Neural progenitor cell (in vitro differentiated cells): ENCODE data around the gene RABGGTA. TPM values are rescaled to one million over a fixed set of nuclear protein-coding genes. Genes with fewer than 3 reads are reported as not detected.

ENCODE experiments used
- DNase-seq: peaks from one replicate; pipeline ENCODE4 v3.0.0-alpha.2; 2016; ENCODE audit warnings: low spot score
- H2AFZ ChIP-seq: fragments of 200-600 bp; sonication (generic); replicated peaks from 2 replicates; pipeline ENCODE4 v1.6.1; 2016; ENCODE audit warnings: antibody characterized with exemption
- H3F3A ChIP-seq: fragments of 200-600 bp; sonication (generic); 2 replicates; pipeline ENCODE4 v1.6.1; 2016; ENCODE audit warnings: antibody characterized with exemption, low read depth
- H3K27ac ChIP-seq: fragments of 200-600 bp; sonication (generic); 2 replicates; pipeline ENCODE4 v1.5.1; 2016; ENCODE audit warnings: mild to moderate bottlenecking
- H3K27me3 ChIP-seq: fragments of 200-600 bp; sonication (generic); 2 replicates; pipeline ENCODE4 v1.6.1; 2016; ENCODE audit warnings: mild to moderate bottlenecking, moderate library complexity
- H3K36me3 ChIP-seq: fragments of 200-600 bp; sonication (generic); 2 replicates; pipeline ENCODE4 v1.5.1; 2016
- H3K4me1 ChIP-seq: fragments of 200-600 bp; sonication (generic); 2 replicates; pipeline ENCODE4 v1.6.1; 2016; ENCODE audit warnings: mixed run types
- H3K4me2 ChIP-seq: fragments of 200-600 bp; sonication (generic); 2 replicates; pipeline ENCODE4 v1.6.1; 2016
- H3K4me3 ChIP-seq: fragments of 200-600 bp; sonication (generic); 2 replicates; pipeline ENCODE4 v1.5.1; 2016
- H3K79me2 ChIP-seq: fragments of 200-600 bp; sonication (generic); 2 replicates; pipeline ENCODE4 v1.6.1; 2016; ENCODE audit warnings: low read depth
- H3K9ac ChIP-seq: fragments of 200-600 bp; sonication (generic); 2 replicates; pipeline ENCODE4 v1.6.1; 2016
- H3K9me3 ChIP-seq: fragments of 200-600 bp; sonication (generic); 2 replicates; pipeline ENCODE4 v1.5.1; 2016; ENCODE audit warnings: low read depth
- H4K20me1 ChIP-seq: fragments of 200-600 bp; sonication (generic); 2 replicates; pipeline ENCODE4 v1.6.1; 2016; ENCODE audit warnings: low read depth
- H3K27ac Mint-ChIP-seq: 3 replicates; pipeline ENCODE4 v1.8.0; 2021; ENCODE audit warnings: mixed read lengths
- H3K27me3 Mint-ChIP-seq: 2 replicates; pipeline ENCODE4 v1.8.0; 2022; ENCODE audit warnings: low read depth, mild to moderate bottlenecking, inconsistent platforms, moderate library complexity, mixed read lengths; ENCODE audit not compliant: insufficient read depth
- H3K36me3 Mint-ChIP-seq: 3 replicates; pipeline ENCODE4 v1.8.0; 2021; ENCODE audit warnings: mixed read lengths
- H3K4me1 Mint-ChIP-seq: 3 replicates; pipeline ENCODE4 v1.8.0; 2021; ENCODE audit warnings: mixed read lengths
- H3K4me3 Mint-ChIP-seq: 3 replicates; pipeline ENCODE4 v1.8.0; 2021; ENCODE audit warnings: mild to moderate bottlenecking, moderate library complexity, mixed read lengths
- H3K9me3 Mint-ChIP-seq: 3 replicates; pipeline ENCODE4 v1.8.0; 2020; ENCODE audit warnings: mixed read lengths
- EZH2 ChIP-seq: fragments of 200-600 bp; sonication (generic); IDR thresholded peaks from 2 replicates; pipeline ENCODE4 v1.6.1; 2017; ENCODE audit warnings: antibody characterized with exemption, mild to moderate bottlenecking, moderate library complexity
- EZH2phosphoT487 ChIP-seq: fragments of 200-600 bp; sonication (generic); IDR thresholded peaks from 2 replicates; pipeline ENCODE4 v1.6.1; 2017; ENCODE audit warnings: antibody characterized with exemption
- total RNA-seq: library from RNA; depleted of rRNA; stranded (reverse); fragments of >200 nt; gene quantifications from 2 replicates; pipeline ENCODE4 v1.2.3, GENCODE V29; 2015; ENCODE audit warnings: low replicate concordance
- TF ChIP-seq, protein P1 (sequence below): fragments of 200-600 bp; sonication (generic); IDR thresholded peaks from 2 replicates; pipeline ENCODE4 v1.5.1; 2017; ENCODE audit warnings: antibody characterized with exemption, mild to moderate bottlenecking

Gene RABGGTA
- total RNA-seq, 1 donor from 2014 or later: 7.1 TPM

GRCh38 chr14:24240110-24240918 is 31.1 kb downstream of the RABGGTA start:
- H3K27me3 ChIP-seq: no peaks in the 10 kb centered on the region
- Mint-ChIP-seq H3K4me3 (peak overlapping the region; percentile 91), H3K9me3 (no peaks in the 10 kb centered on the region), H3K4me1 (peaks cover 17% of the 10 kb centered on the region), H3K27me3 (peaks cover 2% of the 10 kb centered on the region), H3K27ac (no peak overlapping the region), H3K36me3 (peaks cover 21% of the 10 kb centered on the region)
- no peaks in the 10 kb centered on the region for H3K36me3 ChIP-seq
- peaks cover 5% of the 10 kb centered on the region for H4K20me1 ChIP-seq
- H3K4me2 ChIP-seq: no peak overlapping the region
- H3K27ac ChIP-seq: no peak overlapping the region
- peaks cover 3% of the 10 kb centered on the region for H3K4me1 ChIP-seq
- no peak overlapping the region for H3K9ac ChIP-seq
- peaks cover 18% of the 10 kb centered on the region for H3F3A ChIP-seq
- TF ChIP-seq, protein P1, sequence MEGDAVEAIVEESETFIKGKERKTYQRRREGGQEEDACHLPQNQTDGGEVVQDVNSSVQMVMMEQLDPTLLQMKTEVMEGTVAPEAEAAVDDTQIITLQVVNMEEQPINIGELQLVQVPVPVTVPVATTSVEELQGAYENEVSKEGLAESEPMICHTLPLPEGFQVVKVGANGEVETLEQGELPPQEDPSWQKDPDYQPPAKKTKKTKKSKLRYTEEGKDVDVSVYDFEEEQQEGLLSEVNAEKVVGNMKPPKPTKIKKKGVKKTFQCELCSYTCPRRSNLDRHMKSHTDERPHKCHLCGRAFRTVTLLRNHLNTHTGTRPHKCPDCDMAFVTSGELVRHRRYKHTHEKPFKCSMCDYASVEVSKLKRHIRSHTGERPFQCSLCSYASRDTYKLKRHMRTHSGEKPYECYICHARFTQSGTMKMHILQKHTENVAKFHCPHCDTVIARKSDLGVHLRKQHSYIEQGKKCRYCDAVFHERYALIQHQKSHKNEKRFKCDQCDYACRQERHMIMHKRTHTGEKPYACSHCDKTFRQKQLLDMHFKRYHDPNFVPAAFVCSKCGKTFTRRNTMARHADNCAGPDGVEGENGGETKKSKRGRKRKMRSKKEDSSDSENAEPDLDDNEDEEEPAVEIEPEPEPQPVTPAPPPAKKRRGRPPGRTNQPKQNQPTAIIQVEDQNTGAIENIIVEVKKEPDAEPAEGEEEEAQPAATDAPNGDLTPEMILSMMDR: no peak
- no peak for TF ChIP-seq EZH2
- no peak for TF ChIP-seq EZH2phosphoT487
- no peak for DNase-seq
- no peak overlapping the region for H2AFZ ChIP-seq
- peaks cover 17% of the 10 kb centered on the region for H3K79me2 ChIP-seq
- no peak overlapping the region for H3K4me3 ChIP-seq
- H3K9me3 ChIP-seq: no peaks in the 10 kb centered on the region

DNA sequence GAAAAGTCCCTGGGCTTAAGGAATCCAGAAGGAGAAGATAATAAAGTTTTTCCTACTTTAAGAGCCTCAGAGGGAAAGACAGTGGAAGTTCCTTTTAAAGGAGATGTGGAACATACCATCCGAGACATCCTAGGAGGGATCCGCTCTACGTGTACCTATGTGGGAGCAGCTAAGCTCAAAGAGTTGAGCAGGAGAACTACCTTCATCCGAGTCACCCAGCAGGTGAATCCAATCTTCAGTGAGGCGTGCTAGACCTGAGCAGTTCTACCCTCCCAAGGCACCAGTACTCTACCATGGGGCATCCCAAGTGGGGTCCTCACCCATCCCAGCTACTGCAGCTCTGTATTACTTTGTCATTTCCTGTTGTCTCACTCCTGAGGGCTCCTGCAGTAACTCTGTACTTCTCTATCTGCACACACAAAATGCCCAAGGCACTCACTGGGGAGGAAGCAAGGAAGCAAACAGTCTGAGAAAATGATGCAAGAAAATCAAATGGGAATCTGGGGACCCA is 32.8 kb downstream of the RABGGTA start:
- no peak for TF ChIP-seq EZH2phosphoT487
- TF ChIP-seq, protein P1: no peak
- TF ChIP-seq EZH2: no peak
- H3K4me2 ChIP-seq: no peak overlapping the region
- H3K36me3 ChIP-seq: no peaks in the 10 kb centered on the region
- Mint-ChIP-seq H3K36me3 (peaks cover 21% of the 10 kb centered on the region), H3K27me3 (no peaks in the 10 kb centered on the region), H3K27ac (no peak overlapping the region), H3K4me1 (peaks cover 22% of the 10 kb centered on the region), H3K4me3 (no peak overlapping the region), H3K9me3 (no peaks in the 10 kb centered on the region)
- H3K9me3 ChIP-seq: no peaks in the 10 kb centered on the region
- DNase-seq: no peak
- no peak overlapping the region for H3K9ac ChIP-seq
- H2AFZ ChIP-seq: no peak overlapping the region
- peaks cover 5% of the 10 kb centered on the region for H4K20me1 ChIP-seq
- H3F3A ChIP-seq: peaks cover 14% of the 10 kb centered on the region
- no peaks in the 10 kb centered on the region for H3K27me3 ChIP-seq
- H3K4me1 ChIP-seq: peaks cover 5% of the 10 kb centered on the region
- no peak overlapping the region for H3K4me3 ChIP-seq
- H3K79me2 ChIP-seq: peaks cover 28% of the 10 kb centered on the region
- H3K27ac ChIP-seq: no peak overlapping the region

DNA sequence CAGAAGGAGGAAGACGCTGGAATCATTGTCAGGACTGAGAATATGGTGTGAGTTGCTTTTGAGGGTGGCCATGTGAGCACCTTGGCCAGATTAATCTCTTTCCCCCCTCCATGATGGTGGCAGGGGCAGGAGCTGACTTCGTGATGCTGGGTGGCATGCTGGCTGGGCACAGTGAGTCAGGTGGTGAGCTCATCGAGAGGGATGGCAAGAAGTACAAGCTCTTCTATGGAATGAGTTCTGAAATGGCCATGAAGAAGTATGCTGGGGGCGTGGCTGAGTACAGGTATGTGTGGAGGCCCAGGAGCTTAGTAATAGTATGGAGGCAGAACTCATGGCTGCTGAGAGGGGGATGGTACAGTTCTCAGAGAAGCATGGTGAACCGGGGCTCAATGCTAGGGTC is 33.3 kb downstream of the RABGGTA start:
- Histone ChIP-seq H3K4me2 (no peak overlapping the region), H2AFZ (no peak overlapping the region), H3K27ac (no peak overlapping the region), H3K36me3 (no peaks in the 10 kb centered on the region), H3F3A (peaks cover 10% of the 10 kb centered on the region), H3K27me3 (no peaks in the 10 kb centered on the region), H3K9ac (no peak overlapping the region), H3K9me3 (no peaks in the 10 kb centered on the region), H4K20me1 (peaks cover 5% of the 10 kb centered on the region), H3K4me1 (peaks cover 10% of the 10 kb centered on the region), H3K79me2 (peaks cover 33% of the 10 kb centered on the region), H3K4me3 (no peak overlapping the region)
- H3K27me3 Mint-ChIP-seq: no peaks in the 10 kb centered on the region
- no peak for DNase-seq
- TF ChIP-seq EZH2: no peak
- TF ChIP-seq, protein P1: no peak
- no peak for TF ChIP-seq EZH2phosphoT487
- no peaks in the 10 kb centered on the region for H3K9me3 Mint-ChIP-seq
- no peak overlapping the region for H3K27ac Mint-ChIP-seq
- no peak overlapping the region for H3K4me3 Mint-ChIP-seq
- peaks cover 25% of the 10 kb centered on the region for H3K4me1 Mint-ChIP-seq
- H3K36me3 Mint-ChIP-seq: peaks cover 21% of the 10 kb centered on the region
